ENCODE data around the gene PRKAG3.

The PRKAG3 gene

DNA sequence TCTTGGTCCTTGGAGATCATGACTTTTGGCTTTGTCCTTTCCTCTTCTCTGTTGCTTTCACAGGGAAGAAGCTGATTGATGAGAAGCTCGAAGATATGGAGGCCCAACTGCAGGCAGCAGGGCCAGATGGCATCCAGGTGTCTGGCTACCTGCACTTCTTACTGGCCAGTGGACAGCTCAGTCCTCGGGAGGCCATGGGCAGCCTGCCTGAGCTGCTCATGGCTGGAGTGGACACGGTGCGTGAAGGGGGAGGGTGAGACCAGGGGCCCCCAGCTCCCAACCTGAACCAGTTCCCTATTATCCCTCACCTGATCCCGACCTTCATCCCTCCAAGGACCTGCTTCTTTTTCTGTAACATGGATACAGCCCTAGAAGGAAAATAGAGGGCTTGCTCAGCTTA lies 18.7 kb downstream of the PRKAG3 start:
- no peak for DNase-seq

DNA sequence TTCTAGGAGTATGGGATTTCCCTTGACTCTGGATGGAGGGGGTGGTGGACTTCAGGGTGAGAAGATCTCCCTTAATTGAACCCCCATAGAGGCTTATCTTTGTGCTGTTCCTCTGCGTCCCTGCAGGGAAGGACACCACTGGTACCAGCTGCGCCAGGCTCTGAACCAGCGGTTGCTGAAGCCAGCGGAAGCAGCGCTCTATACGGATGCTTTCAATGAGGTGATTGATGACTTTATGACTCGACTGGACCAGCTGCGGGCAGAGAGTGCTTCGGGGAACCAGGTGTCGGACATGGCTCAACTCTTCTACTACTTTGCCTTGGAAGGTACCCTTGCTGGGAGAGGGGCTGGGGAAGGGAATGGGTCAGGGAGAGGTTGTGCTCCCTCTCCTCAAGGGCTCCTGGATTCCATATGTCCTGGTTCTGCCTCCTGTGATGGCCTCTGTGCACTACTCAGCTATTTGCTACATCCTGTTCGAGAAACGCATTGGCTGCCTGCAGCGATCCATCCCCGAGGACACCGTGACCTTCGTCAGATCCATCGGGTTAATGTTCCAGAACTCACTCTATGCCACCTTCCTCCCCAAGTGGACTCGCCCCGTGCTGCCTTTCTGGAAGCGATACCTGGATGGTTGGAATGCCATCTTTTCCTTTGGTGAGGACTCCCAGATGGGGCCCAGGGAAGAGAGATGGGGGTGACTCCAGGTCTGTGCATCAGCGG lies 19.3 kb downstream of the PRKAG3 start:
- no peak for DNase-seq

DNA sequence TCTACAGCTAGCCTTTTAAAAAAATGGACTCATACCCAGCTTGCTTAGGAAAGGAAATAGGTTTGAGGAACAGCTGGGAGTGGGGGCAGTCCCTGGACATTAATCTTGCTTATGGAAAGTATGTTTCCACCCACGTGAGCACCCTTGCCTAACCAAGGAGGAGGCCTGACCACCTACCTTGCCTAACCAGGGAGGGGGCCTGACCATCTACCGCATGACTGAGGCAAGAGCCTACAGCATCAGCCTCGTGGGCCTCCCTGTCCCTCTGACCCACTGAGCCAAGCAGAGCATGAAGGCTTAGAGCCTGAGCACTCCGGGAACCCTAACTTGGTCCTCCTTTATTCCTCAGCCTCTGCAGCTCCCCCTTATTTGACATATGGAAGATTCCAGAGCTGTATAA lies 20.2 kb downstream of the PRKAG3 start:
- no peak for DNase-seq

DNA sequence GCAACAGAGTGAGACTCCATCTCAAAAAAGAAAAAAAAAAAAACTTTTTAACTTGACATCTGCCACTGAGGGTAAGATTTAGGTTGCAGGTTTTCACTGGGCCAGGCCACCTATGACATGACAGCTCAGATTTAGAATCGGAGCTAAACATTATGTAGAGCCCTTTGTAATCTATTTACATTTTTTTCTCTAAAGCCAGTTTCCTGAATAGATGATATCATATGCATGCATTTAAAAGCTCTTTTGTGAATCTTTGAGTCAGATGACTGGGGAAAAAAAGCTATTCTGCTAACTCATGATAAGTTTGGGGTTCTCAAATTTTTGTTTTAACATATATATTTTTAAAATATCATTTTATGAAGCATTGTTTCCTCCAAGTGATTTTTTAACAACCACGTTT lies 21.3 kb downstream of the PRKAG3 start:
- no peak for DNase-seq

DNA sequence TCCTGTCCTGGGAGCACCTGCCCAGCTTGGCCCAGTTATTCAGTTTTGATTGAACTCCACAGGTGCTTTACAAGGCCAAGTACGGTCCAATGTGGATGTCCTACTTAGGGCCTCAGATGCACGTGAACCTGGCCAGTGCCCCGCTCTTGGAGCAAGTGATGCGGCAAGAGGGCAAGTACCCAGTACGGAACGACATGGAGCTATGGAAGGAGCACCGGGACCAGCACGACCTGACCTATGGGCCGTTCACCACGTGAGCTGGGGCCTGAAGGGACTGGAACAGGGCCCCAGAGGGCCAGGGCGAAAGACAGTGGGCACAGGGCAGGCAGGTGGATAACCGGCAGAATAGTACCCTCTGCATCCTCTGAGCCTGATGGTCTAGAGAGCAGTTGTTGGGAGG lies 22.1 kb downstream of the PRKAG3 start:
- no peak for DNase-seq

DNA sequence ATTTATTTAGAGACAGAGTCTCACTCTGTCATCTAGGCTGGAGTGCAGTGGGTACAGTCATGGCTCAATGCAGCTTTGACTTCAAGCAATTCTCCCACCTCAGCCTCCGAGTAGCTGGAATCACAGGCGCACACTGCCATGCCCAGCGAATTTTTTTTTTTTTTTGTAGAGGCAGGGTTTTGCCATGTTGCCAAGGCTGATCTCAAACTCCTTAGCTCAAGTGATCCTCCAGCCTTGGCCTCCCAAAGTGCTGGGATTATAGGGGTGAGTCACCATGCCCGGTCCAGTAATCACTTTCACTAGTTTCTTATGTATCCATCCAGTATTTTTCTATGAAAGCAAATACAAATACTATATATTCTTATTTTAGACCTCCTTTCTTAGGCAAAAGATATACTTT lies 24.0 kb downstream of the PRKAG3 start:
- no peak for DNase-seq

DNA sequence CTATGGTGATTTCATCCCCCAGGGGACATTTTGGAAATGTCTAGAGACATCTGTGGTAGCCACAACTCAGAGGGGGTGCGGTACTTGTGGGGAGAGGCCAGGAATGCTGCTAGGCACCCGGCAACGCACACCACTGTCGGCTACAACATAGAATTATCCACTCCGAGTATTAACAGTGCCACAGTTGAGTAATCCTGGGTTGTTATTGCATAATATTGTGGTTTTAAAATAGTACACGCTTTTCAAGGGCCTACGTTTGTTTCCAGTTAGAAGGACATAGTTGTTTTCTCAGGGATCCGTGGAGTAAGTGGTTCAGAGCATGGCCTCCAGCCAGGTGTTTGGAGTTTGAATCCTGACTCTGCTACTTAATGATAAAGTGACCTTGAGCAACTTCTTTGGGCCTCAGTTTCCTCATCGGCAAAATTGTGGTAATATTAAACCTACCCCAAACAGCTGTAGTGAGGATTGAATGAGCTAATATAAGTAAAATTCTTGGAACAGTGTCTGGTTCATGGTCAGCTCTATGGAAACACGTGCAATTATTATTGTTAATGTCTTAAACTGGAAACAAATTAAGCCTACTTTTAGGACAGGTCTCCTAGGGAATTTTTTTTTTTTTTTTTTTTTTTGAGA lies 25.1 kb downstream of the PRKAG3 start:
- DNase-seq = no peak

DNA sequence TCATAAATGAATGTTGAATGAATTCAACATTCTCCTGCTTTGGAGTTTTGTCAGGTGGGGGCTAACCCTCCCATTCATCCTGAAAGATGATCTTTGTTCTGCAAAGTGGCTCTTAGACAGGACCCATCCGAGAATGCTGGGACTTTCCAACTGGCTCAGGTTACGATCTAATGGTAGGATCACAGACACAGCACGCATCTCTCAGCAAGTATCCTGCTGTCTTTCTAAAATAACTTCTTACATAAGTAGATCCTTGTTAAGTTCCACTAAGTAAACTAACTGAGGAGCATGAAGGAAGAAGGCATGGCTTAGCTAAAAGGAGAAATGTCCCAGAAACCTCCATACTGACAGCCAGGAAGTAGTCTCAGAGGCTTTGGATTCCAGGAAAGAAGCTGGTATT lies 26.0 kb downstream of the PRKAG3 start:
- DNase-seq = no peak

DNA sequence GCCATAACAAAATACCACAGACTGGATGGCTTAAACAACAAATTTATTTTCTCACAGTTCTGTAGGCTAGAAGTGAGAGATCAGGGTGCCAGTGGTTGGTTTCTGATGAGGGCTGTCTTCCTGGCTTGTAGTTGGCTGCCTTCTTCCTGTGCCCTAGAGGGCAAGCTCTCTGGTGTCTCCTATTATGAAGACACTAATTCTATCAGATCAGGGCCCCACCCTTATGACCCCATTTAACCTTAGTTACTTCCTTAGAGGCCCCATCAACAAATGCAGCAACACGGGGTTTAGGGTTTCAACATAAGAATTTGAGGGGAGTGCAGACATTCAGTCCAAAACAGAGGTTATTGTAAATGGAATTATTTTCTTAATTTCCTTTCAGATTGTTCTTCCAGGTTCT lies 26.8 kb downstream of the PRKAG3 start:
- no peak for DNase-seq

DNA sequence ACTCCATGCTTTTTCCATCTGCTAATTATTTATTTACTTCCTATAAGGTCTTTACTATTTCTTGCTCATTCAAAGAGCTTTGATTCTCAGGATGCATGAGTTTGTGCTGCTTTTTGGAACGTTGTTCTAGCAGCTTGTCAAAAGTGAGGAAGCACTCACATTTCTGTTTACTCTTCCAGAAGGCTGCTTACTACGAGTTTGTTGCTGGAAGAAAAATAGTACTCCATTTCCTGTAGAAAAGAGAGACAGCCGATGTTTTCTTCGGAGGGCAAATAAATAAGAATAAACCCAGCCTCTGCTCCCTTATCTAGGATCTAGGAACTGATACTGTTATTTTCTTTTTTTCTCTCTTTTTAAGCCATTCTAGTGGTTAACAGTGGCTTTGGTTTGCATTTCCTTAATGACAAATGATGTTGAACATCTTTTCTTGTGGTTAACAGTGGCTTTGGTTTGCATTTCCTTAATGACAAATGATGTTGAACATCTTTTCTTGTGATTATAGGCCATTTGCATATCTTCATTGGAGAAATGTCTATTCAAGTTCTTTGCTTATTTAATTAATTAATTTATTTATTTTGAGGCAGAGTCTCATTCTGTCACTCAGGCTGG lies 29.1 kb downstream of the PRKAG3 start:
- peak in 2 of 6 experiments; percentile 4 to 15 for DNase-seq

DNA sequence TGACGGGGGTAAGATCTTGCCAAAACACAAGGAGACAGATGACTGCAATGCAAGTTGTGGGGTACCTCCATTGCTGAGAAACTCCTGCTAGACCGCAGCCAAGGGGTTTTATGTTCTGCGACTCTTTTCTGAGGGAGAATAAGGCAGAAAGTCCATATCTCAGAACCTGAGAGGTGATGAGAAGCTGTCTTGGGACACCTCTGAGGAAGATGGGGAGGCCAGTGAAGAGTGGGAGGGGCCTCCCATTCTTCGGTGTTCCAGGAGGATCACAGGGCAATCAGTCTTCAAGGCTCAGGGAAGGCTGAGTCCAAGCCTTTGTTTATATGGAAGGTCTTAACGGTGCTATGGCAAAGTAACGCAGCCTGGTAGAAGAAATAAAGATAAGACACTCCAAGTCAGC lies 31.6 kb downstream of the PRKAG3 start:
- no peak for DNase-seq

DNA sequence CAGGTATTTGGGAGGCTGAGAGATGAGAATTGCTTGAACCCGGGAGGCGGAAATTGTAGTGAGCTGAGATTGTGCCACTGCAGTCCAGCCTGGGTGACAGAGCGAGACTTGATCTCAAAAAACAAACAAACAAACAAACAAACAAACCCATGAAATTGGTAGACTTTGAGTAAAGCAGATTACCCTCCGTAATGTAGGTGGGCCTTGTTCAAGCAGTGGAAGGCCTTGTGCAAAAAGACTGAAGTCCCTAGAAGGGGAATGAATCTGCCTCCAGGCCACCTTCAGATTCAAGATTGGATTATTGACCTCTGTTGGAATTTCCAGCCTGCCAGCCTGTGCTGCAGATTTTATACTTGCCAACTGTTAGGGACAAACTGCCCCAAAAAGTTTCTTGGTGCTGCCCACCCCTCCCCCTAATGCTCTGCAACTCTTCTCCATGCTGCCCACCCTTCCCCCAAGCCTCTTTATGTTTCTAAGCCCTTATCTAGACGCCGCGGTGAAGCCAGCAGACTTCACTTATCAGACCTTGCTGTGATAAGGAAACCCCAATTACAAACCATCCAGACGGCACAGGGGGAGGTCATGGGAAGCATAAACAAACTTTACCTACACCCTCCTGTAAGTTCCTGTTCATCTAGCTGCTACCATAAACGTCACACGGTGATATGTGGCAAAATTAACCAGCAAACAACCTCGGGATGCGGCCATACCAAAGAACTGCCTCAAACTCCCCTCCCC lies 32.7 kb downstream of the PRKAG3 start:
- DNase-seq = no peak

DNA sequence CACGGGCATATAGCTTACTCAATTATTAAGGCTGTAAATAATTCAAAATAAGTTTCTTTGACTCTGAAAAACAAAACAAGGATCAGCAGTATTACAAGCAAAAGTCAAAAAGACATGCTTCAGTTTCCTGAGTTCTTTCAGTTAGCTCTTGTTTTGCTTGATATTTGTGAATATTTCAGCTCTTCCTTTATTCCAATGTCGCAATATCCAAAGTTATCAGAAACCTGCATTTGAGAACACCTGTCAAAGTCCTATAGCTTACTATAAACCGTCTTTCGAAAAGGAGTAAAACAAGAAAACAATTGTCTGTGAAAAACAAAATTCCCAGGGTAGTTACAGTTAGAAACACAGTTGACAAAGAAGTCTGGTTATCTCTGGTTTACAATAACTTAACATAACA lies 34.9 kb downstream of the PRKAG3 start:
- DNase-seq = no peak

DNA sequence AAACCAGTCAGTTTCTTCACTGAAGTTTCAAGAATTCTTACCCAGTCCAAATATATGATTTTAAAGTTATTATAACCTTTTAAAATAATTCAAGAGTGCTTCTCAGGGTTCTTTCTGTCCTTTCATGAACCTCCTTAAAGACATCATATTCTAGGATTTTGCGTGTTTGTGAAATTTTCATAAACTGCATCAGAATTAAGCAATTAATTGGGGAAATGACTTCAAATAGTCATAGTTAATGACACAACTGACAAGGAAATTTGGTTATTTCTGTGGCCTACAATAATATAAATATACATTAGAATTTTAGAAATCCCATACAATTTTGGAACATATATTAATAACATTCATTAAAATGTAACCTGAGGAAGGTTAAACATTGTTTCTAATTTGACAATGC lies 39.2 kb downstream of the PRKAG3 start:
- DNase-seq = no peak

DNA sequence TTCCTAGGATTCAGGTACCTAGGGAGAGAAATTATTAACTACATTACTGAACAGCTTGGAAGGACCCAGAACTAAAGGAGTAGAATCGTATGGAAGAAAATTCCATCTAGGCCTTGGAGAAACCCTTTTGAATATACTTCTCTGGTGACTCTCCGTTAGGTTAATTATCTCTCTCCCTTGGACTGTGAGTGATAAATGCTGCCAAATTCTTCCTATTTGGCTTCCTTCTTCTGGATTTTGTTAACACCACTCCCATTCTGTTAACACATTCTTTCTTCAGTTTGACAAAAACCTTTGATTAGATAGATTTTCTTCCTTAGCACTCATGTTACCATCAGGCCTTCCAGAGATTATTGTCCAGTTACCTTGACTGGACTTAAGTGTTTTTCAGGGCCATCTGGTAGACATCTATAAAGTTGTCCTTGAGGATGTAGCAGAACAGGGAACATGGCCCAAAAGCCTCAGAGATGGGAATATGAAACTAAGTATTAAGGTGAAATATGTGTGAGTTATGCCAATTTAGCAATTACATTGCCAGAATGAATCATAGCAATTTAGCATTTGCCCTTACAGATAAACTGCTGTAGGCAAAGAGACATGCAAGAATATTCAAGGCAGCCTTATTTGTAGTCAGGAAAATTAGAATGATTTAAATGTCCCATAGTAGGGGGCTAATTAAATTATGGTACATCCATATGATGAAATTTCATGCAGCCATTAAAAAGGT lies 42.9 kb downstream of the PRKAG3 start:
- DNase-seq = no peak

DNA sequence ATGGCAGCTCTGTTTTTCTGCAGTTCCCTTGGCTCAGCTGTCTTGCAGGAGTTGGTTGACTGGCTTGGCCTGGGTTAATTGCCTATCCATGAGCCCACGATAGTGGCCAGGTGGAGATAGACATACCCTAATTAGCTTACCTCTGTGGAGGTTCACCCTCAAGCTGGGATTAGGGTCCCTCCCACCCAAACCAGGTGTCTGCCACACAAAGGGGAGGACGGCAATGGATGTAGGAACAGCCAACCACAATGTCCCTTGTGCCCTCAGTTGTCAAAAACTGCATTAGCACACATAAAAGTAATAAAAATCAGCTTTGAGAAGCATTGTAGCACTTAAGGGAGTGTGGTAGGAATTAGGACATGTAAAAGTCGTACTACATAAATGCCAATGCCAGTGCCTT lies 45.5 kb downstream of the PRKAG3 start:
- DNase-seq = no peak

DNA sequence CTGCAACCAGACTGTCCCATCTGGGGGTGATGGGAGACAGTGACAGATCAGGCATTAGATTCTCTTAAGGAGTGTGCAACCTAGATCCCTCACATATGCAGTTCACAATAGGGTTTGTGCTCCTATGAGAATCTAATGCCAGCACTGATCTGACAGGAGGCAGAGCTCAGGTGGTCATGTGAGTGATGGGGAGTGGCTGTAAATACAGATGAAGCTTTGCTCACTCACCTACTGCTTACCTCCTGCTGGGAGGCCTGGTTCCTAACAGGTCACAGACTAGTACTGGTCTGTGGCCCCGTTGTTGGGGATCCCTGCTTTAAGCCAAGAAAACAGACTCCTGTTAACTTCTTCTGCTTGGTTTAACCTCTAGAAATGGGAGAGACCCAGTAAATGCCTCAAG lies 46.5 kb downstream of the PRKAG3 start:
- DNase-seq = no peak

DNA sequence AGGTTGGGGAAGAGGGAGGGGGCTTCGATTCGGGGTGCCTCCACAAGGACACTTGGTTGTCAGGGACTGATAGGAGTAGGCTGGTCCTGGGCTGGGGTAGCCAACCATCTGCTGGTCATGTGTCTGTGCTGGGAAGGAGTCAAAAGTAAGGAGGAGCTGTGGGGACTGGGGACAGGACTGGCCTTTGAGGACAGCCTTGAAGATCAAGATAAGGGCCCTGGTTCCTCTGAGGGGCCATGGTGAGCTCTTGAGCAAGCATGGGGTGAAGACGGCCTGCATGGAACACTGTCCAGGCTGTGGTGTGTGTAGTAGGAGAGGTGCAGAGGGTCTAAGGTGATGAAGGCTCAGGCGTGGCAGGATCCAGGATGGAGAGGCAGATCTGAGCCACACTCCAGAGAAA lies 47.9 kb downstream of the PRKAG3 start:
- DNase-seq = no peak

DNA sequence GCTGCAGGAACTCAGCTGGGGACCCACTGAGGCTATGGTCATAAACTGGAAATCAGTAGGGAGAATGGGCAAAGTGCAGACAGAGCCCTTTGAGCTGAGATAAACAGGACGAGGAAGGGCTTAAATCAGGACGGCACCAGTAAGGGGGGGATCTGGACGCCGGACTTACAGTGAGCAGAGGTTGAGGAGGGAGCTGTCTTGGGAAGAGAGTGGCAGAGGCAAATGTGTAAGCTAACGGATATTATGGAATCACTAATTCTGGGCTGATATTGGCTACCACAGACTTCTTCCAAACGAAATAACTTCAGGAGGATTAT lies 49.1 kb downstream of the PRKAG3 start:
- DNase-seq = no peak

DNA sequence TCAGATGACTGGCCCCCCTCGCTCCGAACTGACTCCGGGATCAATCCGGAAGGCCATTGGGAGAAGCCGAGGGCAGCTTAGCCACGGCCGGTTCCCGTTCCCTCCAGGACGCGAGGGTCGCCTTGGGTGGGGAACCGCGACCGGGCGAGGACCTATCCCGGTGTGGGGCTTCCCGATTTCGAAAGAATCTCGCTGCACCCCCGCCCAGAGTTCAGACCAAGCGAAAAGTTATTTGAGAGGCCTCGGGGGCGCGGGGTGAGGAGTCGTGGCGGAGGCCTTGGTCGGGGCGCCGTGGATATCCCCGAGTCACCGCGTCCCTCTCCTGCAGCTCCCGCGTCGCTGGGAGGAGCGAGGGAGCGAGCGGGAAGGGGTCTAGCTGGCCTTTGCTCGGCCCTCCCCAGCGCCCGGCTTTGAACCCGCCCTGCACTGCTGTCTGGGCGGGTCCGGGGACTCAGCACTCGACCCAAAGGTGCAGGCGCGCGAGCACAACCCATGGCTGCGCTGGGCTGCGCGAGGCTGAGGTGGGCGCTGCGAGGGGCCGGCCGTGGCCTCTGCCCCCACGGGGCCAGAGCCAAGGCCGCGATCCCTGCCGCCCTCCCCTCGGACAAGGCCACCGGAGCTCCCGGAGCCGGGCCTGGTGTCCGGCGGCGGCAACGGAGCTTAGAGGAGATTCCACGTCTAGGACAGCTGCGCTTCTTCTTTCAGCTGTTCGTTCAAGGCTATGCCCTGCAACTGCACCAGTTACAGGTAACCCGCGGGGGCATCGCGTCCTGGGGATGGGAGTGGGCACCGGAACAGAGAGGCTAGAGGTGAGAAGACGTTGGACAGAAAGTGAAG lies 49.7 kb downstream of the PRKAG3 start, which contains the start of gene CYP27A1:
Gene CYP27A1, plus strand, starts transcription at position 457 of the 837 bp plus-strand sequence. Its CDS starts 36 bp downstream, at position 493.
- DNase-seq = no peak

DNA sequence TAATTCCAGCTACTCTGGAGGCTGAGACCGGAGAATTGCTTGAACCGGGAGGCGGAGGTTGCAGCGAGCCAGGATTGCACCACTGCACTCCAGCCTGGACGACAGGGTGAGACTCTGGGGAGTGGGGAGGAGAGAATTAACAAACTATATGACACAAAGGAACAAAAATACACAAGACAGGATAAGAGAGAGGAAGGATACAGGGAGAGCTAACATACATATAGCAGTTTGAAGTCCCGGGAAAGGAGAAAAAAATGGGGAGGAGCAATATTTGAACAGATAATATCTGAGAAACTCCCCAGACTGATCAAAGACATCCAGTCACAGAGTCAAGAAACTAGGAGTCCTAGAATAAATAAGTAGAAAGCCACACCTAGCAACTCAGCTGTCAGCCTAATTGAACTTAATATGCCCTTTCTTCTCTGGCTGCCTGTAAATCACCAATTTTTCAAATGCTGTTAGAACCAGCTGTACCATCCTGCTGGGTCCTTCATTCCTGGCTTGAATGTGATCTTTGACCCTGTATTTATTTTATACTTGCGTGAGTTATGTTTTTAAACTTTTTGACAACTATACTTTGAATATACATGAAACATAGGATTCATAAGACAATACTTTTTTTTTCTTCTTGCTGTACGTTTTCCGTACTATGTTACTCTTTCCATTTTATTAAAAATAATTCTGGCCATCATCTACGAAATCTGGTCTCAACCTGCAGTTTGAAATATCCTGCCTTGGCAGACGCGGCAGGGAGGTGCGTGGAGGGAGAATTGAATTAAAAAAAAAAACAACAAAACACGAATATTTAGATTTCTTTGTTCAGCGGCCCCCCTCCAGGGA lies 50.5 kb downstream of the PRKAG3 start:
- DNase-seq = no peak
